HL-60 (cell line): ENCODE data around the gene H2BK1.

ENCODE experiments used
- DNase-seq, 2 experiments: peaks; one replicate each; pipeline ENCODE4 v3.0.0-alpha.2; 2010 to 2020; ENCODE audit warnings: low read depth in 1 of 2, low spot score in 1 of 2
- H3K27ac ChIP-seq: fragments of 250-450 bp; sonication (Bioruptor Pico); replicated peaks from 2 replicates; pipeline ENCODE4 v1.5.1; 2020; ENCODE audit warnings: mild to moderate bottlenecking, moderate library complexity
- H3K27me3 ChIP-seq: fragments of 250-450 bp; sonication (Bioruptor Pico); 2 replicates; pipeline ENCODE4 v1.5.1; 2021; ENCODE audit warnings: mild to moderate bottlenecking, moderate library complexity; ENCODE audit not compliant: insufficient read depth, poor library complexity, severe bottlenecking
- H3K4me3 ChIP-seq: replicated peaks from 2 replicates; pipeline ENCODE4 v1.5.1; 2011; ENCODE audit warnings: mild to moderate bottlenecking, control low read depth, low read length; ENCODE audit not compliant: insufficient read depth
- GABPA ChIP-seq: IDR thresholded peaks from 2 replicates; pipeline ENCODE4 v1.6.1; 2012; ENCODE audit warnings: low read depth
- POLR2AphosphoS5 ChIP-seq: IDR thresholded peaks from 2 replicates; pipeline ENCODE4 v1.6.1; 2012; ENCODE audit warnings: low read depth
- SPI1 ChIP-seq: IDR thresholded peaks from 2 replicates; pipeline ENCODE4 v1.6.1; 2012; ENCODE audit warnings: low read depth, mild to moderate bottlenecking, borderline replicate concordance
- TF ChIP-seq, protein P1 (sequence below): IDR thresholded peaks from one replicate; pipeline ENCODE4 v1.5.1; 2011; ENCODE audit warnings: low read length, control low read depth, inconsistent platforms; ENCODE audit not compliant: insufficient read depth
- TF ChIP-seq, protein P2 (sequence below): IDR thresholded peaks from 2 replicates; pipeline ENCODE4 v1.6.1; 2012; ENCODE audit warnings: low read depth; ENCODE audit not compliant: insufficient replicate concordance

The H2BK1 gene

GRCh38 chr7:151228024-151228866 is 18.0 kb upstream of the H2BK1 start:
- Histone ChIP-seq H3K27ac (no peak overlapping the region; the same call in 1 of the 2 replicates), H3K27me3 (no peaks in the 10 kb centered on the region), H3K4me3 (peak overlapping the region; percentile 86)
- TF ChIP-seq, protein P1, sequence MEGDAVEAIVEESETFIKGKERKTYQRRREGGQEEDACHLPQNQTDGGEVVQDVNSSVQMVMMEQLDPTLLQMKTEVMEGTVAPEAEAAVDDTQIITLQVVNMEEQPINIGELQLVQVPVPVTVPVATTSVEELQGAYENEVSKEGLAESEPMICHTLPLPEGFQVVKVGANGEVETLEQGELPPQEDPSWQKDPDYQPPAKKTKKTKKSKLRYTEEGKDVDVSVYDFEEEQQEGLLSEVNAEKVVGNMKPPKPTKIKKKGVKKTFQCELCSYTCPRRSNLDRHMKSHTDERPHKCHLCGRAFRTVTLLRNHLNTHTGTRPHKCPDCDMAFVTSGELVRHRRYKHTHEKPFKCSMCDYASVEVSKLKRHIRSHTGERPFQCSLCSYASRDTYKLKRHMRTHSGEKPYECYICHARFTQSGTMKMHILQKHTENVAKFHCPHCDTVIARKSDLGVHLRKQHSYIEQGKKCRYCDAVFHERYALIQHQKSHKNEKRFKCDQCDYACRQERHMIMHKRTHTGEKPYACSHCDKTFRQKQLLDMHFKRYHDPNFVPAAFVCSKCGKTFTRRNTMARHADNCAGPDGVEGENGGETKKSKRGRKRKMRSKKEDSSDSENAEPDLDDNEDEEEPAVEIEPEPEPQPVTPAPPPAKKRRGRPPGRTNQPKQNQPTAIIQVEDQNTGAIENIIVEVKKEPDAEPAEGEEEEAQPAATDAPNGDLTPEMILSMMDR, result no peak
- no peak for TF ChIP-seq SPI1
- TF ChIP-seq GABPA, result no peak
- TF ChIP-seq, protein P2, sequence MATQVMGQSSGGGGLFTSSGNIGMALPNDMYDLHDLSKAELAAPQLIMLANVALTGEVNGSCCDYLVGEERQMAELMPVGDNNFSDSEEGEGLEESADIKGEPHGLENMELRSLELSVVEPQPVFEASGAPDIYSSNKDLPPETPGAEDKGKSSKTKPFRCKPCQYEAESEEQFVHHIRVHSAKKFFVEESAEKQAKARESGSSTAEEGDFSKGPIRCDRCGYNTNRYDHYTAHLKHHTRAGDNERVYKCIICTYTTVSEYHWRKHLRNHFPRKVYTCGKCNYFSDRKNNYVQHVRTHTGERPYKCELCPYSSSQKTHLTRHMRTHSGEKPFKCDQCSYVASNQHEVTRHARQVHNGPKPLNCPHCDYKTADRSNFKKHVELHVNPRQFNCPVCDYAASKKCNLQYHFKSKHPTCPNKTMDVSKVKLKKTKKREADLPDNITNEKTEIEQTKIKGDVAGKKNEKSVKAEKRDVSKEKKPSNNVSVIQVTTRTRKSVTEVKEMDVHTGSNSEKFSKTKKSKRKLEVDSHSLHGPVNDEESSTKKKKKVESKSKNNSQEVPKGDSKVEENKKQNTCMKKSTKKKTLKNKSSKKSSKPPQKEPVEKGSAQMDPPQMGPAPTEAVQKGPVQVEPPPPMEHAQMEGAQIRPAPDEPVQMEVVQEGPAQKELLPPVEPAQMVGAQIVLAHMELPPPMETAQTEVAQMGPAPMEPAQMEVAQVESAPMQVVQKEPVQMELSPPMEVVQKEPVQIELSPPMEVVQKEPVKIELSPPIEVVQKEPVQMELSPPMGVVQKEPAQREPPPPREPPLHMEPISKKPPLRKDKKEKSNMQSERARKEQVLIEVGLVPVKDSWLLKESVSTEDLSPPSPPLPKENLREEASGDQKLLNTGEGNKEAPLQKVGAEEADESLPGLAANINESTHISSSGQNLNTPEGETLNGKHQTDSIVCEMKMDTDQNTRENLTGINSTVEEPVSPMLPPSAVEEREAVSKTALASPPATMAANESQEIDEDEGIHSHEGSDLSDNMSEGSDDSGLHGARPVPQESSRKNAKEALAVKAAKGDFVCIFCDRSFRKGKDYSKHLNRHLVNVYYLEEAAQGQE, result no peak
- no peak for TF ChIP-seq POLR2AphosphoS5
- DNase-seq, result no peak

GRCh38 chr7:151226875-151227782 is 16.8 kb upstream of the H2BK1 start, which contains the start of gene ABCF2:
TSS of gene ABCF2 (minus strand) at chr7:151227205. CDS start at chr7:151226458, 747 bp downstream.
- Histone ChIP-seq H3K27me3 (no peaks in the 10 kb centered on the region), H3K27ac (peak within 1 kb of the TSS; percentile 61), H3K4me3 (peak within 1 kb of the TSS; percentile 86)
- TF ChIP-seq, protein P1, result no peak
- peak; percentile 79 for TF ChIP-seq POLR2AphosphoS5
- DNase-seq, result peak; percentile 98 to 99

DNA sequence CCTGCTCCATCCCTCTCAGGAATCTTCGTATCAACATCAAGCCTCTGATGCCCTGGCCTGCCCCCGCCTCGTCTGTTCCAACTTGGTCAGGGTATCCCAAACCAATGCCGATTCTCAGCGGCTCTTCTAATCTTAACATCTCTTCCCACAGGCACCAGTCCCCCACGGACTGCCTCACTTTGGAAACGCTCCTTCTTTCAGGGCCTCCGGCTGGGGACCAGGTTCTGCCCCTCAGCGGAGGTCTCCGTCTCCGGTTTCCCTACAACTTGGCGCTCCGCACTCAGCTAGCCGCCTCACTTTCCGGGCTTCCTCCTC is 16.2 kb upstream of the H2BK1 start:
- H3K27ac ChIP-seq, result peak overlapping the region; percentile 61
- no peaks in the 10 kb centered on the region for H3K27me3 ChIP-seq
- no peak for TF ChIP-seq GABPA
- no peak for TF ChIP-seq SPI1
- TF ChIP-seq POLR2AphosphoS5, result no peak
- TF ChIP-seq, protein P2, result no peak
- H3K4me3 ChIP-seq, result peak overlapping the region; percentile 86
- no peak for DNase-seq

DNA sequence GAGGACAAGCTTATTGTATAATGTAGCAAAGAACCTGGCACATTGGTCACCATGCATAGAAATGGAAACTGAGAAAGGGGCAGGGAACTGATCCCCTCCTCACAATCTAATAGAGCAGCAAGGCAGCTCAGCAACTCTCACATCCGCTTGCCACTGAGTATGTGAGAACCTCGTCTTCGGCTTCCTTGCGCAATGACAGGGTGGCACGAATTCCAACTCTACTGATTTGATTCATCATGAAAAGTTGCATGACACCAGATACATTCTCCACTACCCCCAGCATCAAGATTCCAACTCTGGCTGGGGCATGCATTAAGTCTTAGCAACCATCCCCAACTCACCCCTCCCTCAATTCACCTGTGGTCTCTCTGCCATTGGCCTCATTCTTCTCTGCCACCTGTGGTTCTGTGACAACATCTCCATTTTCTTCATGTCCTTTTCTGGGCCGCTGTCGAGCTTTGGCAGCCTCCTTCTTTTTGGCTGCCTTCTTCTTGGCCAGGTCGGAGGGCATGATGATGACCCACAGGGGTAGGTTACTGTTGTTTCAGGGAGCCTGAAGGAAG is 15.7 kb upstream of the H2BK1 start:
- Histone ChIP-seq H3K4me3 (peak overlapping the region; percentile 86), H3K27ac (no peak overlapping the region)

More for the DNA sequence above, 15.7 kb upstream of the H2BK1 start:
- TF ChIP-seq GABPA (no peak), POLR2AphosphoS5 (no peak), SPI1 (no peak)
- TF ChIP-seq, protein P2, result no peak
- TF ChIP-seq, protein P1, result no peak
- no peaks in the 10 kb centered on the region for H3K27me3 ChIP-seq
- peak; percentile 55 to 56 for DNase-seq
